NOMO-1 treated with DMSO at 0.1 percent for 48 hours (cell line): ENCODE measurements around the gene LTA.

Experiments
- DNase-seq: peaks from one replicate; lab custom pipeline; 2025; ENCODE audit not compliant: unreplicated experiment; lab: John Stamatoyannopoulos, UW

Gene LTA

GRCh38 chr6:31572041-31572911 lies at the start of gene LTA:
LTA (plus strand) TSS chr6:31572289; CDS start chr6:31572743, 454 bp downstream.
- no peak for DNase-seq

- no peak for DNase-seq
Measured at GRCh38 chr6:31525553-31525931, 46.5 kb upstream of the LTA start.

- no peak for DNase-seq
Measured at GRCh38 chr6:31525932-31526591, 46.0 kb upstream of the LTA start.

- DNase-seq = no peak
Measured at GRCh38 chr6:31528307-31528777, 43.7 kb upstream of the LTA start.

- DNase-seq = no peak
Measured at GRCh38 chr6:31528821-31529328, 43.2 kb upstream of the LTA start, which contains the start of gene MCCD1. MCCD1 (plus strand) TSS chr6:31528962; CDS start chr6:31529015, 53 bp downstream.

GRCh38 chr6:31529329-31530150 lies 42.5 kb upstream of the LTA start:
- no peak for DNase-seq

GRCh38 chr6:31530659-31531058 lies 41.4 kb upstream of the LTA start:
- DNase-seq = no peak

GRCh38 chr6:31531162-31531561 lies 40.9 kb upstream of the LTA start:
- DNase-seq = no peak

GRCh38 chr6:31531771-31532643 lies 40.1 kb upstream of the LTA start:
- DNase-seq = no peak

- DNase-seq = no peak
Measured at GRCh38 chr6:31532644-31533454, 39.2 kb upstream of the LTA start.

- no peak for DNase-seq
Measured at GRCh38 chr6:31533455-31533841, 38.6 kb upstream of the LTA start.

GRCh38 chr6:31534011-31534410 lies 38.1 kb upstream of the LTA start:
- DNase-seq = no peak

GRCh38 chr6:31534521-31535040 lies 37.5 kb upstream of the LTA start:
- DNase-seq = no peak

GRCh38 chr6:31535538-31536324 lies 36.4 kb upstream of the LTA start:
- DNase-seq = no peak

- no peak for DNase-seq
Measured at GRCh38 chr6:31538805-31539400, 33.2 kb upstream of the LTA start.

GRCh38 chr6:31540640-31541039 lies 31.4 kb upstream of the LTA start:
- no peak for DNase-seq

GRCh38 chr6:31541059-31541657 lies 30.9 kb upstream of the LTA start:
- DNase-seq = peak; percentile 65
